ENCODE data around the gene CRTAC1. TPM values are rescaled to one million over a fixed set of nuclear protein-coding genes. Genes with fewer than 3 reads are reported as not detected.

The CRTAC1 gene
- total RNA-seq, 1 donor from 2014 or later = 0.37 TPM

DNA sequence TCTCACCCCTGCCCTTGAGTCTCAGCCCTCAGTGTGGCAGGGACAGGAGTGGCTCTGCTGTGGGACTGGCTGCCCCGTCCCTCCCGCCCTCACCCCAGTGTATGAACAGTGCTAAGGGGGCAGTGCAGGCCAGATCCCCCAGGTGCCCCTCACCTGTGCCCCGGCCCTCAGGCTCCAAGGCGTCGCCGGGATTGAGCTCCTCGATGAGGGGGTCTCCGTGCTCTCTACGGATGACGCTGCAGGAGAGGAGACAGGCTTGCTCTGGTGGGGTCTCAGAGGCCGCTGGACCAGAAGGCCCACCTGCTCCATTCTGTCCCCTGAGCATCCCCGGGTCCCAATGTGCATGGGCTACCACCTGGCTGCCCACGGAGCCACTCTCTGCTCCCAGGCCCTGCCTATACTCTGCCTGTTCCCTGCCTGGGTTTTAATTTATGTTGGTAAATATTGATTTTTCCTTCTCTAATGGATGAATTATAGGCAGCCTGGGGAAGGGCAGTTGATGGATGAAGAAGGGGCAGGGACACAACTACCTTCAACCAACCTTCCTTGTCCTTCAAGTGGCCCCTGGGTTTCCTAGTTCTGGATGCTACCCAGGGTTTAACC lies 133.6 kb downstream of the CRTAC1 start:
- DNase-seq (ENCODE audit: low spot score) = no peak
- TF ChIP-seq, protein P1, sequence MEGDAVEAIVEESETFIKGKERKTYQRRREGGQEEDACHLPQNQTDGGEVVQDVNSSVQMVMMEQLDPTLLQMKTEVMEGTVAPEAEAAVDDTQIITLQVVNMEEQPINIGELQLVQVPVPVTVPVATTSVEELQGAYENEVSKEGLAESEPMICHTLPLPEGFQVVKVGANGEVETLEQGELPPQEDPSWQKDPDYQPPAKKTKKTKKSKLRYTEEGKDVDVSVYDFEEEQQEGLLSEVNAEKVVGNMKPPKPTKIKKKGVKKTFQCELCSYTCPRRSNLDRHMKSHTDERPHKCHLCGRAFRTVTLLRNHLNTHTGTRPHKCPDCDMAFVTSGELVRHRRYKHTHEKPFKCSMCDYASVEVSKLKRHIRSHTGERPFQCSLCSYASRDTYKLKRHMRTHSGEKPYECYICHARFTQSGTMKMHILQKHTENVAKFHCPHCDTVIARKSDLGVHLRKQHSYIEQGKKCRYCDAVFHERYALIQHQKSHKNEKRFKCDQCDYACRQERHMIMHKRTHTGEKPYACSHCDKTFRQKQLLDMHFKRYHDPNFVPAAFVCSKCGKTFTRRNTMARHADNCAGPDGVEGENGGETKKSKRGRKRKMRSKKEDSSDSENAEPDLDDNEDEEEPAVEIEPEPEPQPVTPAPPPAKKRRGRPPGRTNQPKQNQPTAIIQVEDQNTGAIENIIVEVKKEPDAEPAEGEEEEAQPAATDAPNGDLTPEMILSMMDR (IDR thresholded peaks at IDR 0.05) = no peak
- no peaks in the 10 kb centered on the region for H3K36me3 Mint-ChIP-seq (ENCODE audit: low read depth)
- H3K27me3 Mint-ChIP-seq (ENCODE audit: low read depth) = peaks cover 17% of the 10 kb centered on the region
- no peaks in the 10 kb centered on the region for H3K4me1 Mint-ChIP-seq (ENCODE audit: low read depth)
- H3K9me3 Mint-ChIP-seq (ENCODE audit: low read depth) = no peaks in the 10 kb centered on the region
- no peak overlapping the region for H3K4me3 Mint-ChIP-seq (ENCODE audit: unreplicated experiment)
- no peak overlapping the region for H3K27ac Mint-ChIP-seq (ENCODE audit: unreplicated experiment)

DNA sequence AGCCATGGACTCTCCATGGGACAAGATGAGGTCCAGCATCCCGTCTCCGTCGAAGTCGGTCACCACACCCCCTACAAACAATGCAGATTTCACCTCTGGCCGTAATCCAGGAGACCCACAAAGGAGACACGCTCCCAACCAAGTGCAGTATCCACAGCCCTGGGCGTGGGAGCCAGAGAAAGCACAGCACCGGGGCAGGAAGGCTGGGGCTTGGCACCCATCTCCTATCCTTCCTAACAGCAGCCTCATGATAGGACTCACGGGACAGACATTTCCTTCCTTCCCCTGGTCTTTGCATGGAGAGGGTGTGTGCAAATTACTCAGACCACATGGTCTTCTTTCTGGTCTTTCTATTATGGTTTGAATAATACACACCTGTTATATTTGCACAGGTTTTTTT lies 134.5 kb downstream of the CRTAC1 start:
- TF ChIP-seq, protein P1 (IDR thresholded peaks at IDR 0.05) = no peak
- H3K9me3 Mint-ChIP-seq (ENCODE audit: low read depth) = no peaks in the 10 kb centered on the region
- no peak for DNase-seq (ENCODE audit: low spot score)
- H3K27me3 Mint-ChIP-seq (ENCODE audit: low read depth) = peaks cover 14% of the 10 kb centered on the region
- H3K36me3 Mint-ChIP-seq (ENCODE audit: low read depth) = no peaks in the 10 kb centered on the region
- no peak overlapping the region for H3K27ac Mint-ChIP-seq (ENCODE audit: unreplicated experiment)
- no peak overlapping the region for H3K4me3 Mint-ChIP-seq (ENCODE audit: unreplicated experiment)
- peaks cover 5% of the 10 kb centered on the region for H3K4me1 Mint-ChIP-seq (ENCODE audit: low read depth)

DNA sequence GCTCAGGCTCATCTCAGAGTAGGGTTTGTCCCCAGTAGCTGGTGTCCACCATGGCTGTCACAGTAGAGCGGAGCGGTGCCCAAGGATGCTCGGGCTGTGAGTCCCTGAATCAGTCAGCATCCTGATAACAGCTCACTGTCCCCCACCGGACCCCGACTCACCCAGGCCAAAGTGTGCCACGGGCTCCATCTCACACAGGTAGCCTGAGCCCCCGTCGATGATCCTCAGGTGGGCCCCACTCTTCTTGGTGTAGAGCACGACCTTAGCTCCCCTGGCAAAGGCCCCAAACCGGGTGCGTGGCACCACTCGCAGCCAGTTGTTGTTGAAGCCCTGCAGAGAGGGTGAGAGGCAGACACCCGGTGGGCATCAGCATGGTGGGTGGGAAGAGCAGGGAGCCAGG lies 135.3 kb downstream of the CRTAC1 start:
- H3K4me1 Mint-ChIP-seq (ENCODE audit: low read depth) = peaks cover 9% of the 10 kb centered on the region
- H3K27me3 Mint-ChIP-seq (ENCODE audit: low read depth) = peaks cover 14% of the 10 kb centered on the region
- TF ChIP-seq, protein P1 (IDR thresholded peaks at IDR 0.05) = no peak
- no peak overlapping the region for H3K27ac Mint-ChIP-seq (ENCODE audit: unreplicated experiment)
- no peak for DNase-seq (ENCODE audit: low spot score)
- H3K36me3 Mint-ChIP-seq (ENCODE audit: low read depth) = no peaks in the 10 kb centered on the region
- H3K9me3 Mint-ChIP-seq (ENCODE audit: low read depth) = no peaks in the 10 kb centered on the region
- H3K4me3 Mint-ChIP-seq (ENCODE audit: unreplicated experiment) = no peak overlapping the region

DNA sequence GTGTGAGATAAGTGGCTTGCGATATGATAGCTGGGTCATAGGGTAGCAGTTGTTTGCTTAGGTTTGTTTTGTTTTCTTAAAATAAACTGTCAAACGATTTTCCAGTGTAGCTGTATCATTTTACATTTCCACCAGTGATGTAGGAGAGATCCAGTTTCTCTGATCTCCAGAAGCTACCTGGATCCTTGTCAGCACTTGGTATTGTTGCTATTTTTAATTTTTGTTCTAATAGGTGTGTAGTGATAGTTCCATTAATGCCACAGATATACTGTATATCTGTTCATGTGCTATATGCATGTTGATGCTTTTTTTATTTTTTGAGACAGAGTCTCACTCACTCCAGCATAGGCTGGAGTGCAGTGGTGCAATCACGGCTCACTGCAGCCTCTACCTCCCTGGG lies 136.3 kb downstream of the CRTAC1 start:
- H3K27me3 Mint-ChIP-seq (ENCODE audit: low read depth) = peaks cover 14% of the 10 kb centered on the region
- H3K27ac Mint-ChIP-seq (ENCODE audit: unreplicated experiment) = no peak overlapping the region
- no peaks in the 10 kb centered on the region for H3K36me3 Mint-ChIP-seq (ENCODE audit: low read depth)
- peaks cover 19% of the 10 kb centered on the region for H3K4me1 Mint-ChIP-seq (ENCODE audit: low read depth)
- H3K4me3 Mint-ChIP-seq (ENCODE audit: unreplicated experiment) = no peak overlapping the region
- TF ChIP-seq, protein P1 (IDR thresholded peaks at IDR 0.05) = no peak
- H3K9me3 Mint-ChIP-seq (ENCODE audit: low read depth) = no peaks in the 10 kb centered on the region
- no peak for DNase-seq (ENCODE audit: low spot score)

DNA sequence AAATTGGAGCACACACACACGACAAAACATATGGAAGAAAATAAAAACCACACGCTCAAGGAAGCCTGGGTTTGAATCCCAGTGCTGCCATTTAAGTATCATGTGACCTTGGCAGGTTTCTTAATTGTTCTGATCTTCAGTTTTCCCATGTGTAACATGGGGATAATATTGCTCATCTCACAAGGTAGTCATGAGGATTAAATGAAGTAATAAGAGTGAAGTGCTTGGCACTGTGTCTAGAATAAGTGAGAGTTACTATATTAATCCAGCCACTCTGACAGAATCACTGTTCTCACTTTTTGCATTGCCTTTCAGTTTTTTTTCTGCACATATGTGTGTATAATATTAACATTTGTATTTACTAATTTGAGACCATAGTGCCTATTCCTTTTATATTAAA lies 137.5 kb downstream of the CRTAC1 start:
- H3K27ac Mint-ChIP-seq (ENCODE audit: unreplicated experiment) = no peak overlapping the region
- no peak overlapping the region for H3K4me3 Mint-ChIP-seq (ENCODE audit: unreplicated experiment)
- H3K36me3 Mint-ChIP-seq (ENCODE audit: low read depth) = no peaks in the 10 kb centered on the region
- peaks cover 31% of the 10 kb centered on the region for H3K4me1 Mint-ChIP-seq (ENCODE audit: low read depth)
- TF ChIP-seq, protein P1 (IDR thresholded peaks at IDR 0.05) = no peak
- DNase-seq (ENCODE audit: low spot score) = no peak
- H3K27me3 Mint-ChIP-seq (ENCODE audit: low read depth) = peaks cover 14% of the 10 kb centered on the region
- no peaks in the 10 kb centered on the region for H3K9me3 Mint-ChIP-seq (ENCODE audit: low read depth)
